Subcutaneous preadipocyte (primary cell): ENCODE data around the gene ZNF436. TPM values are rescaled to one million over a fixed set of nuclear protein-coding genes. Genes with fewer than 3 reads are reported as not detected.

ENCODE experiments used
- total RNA-seq: library from RNA; depleted of rRNA; stranded (reverse); fragments of >200 nt; gene quantifications from 2 replicates; pipeline ENCODE4 v1.2.3, GENCODE V29; 2012

ZNF436 gene
- total RNA-seq = 12.1 and 21.7 TPM in 2 replicates

GRCh38 chr1:23369335-23370013, at the start of gene ZNF436:
ZNF436 (minus strand) TSS chr1:23369836; CDS start chr1:23368005, 1,831 bp downstream.

GRCh38 chr1:23344111-23344986, 25.3 kb downstream of the ZNF436 start, which contains the start of gene HNRNPR:
HNRNPR (minus strand) TSS chr1:23344284; CDS start chr1:23341008, 3,276 bp downstream.

Other genes with a start within 250 kb of the ZNF436 start
- 18.4 and 27.6 TPM in 2 replicates for gene LUZP1, start 201.0 kb downstream of the ZNF436 start, total RNA-seq
- not detected in 2 replicates for gene HTR1D, start 152.3 kb downstream of the ZNF436 start, total RNA-seq
- gene HNRNPR, start 25.6 kb downstream of the ZNF436 start, total RNA-seq = 65.4 and 90.5 TPM in 2 replicates
- 3.1 and 12.1 TPM in 2 replicates for gene TCEA3, start 54.9 kb upstream of the ZNF436 start, total RNA-seq
- 39.9 and 68.0 TPM in 2 replicates for gene ASAP3, start 114.3 kb upstream of the ZNF436 start, total RNA-seq
- 2.2 and 3.1 TPM in 2 replicates for gene E2F2, start 161.4 kb upstream of the ZNF436 start, total RNA-seq
- 10.4 and 18.4 TPM in 2 replicates for gene ID3, start 189.7 kb upstream of the ZNF436 start, total RNA-seq